K562 (cell line): ENCODE data around the gene TENT4A. TPM values are rescaled to one million over a fixed set of nuclear protein-coding genes. Genes with fewer than 3 reads are reported as not detected.

ENCODE experiments used
- ATF1 ChIP-seq, 2 experiments: fragments of 450-650 bp in 1 of 2; IDR thresholded peaks; 2 replicates each; pipeline ENCODE4 v1.6.1; 2016; ENCODE audit warnings: missing compliant biosample characterization in 1 of 2, missing genetic modification characterization in 1 of 2
- CREM ChIP-seq: IDR thresholded peaks from 2 replicates; pipeline ENCODE4 v1.6.1; 2014; ENCODE audit warnings: antibody characterized with exemption, low read depth
- ELF2 ChIP-seq: fragments of 250-450 bp; sonication (Bioruptor Pico); IDR thresholded peaks from 2 replicates; pipeline ENCODE4 v1.5.0; 2021; ENCODE audit warnings: mild to moderate bottlenecking
- ELK1 ChIP-seq: sonication (generic); formaldehyde crosslinking; IDR thresholded peaks from 2 replicates; pipeline ENCODE4 v1.8.1; 2022; ENCODE audit warnings: missing genetic modification reagents
- HCFC1 ChIP-seq: IDR thresholded peaks from 2 replicates; pipeline ENCODE4 v1.6.1; 2012; ENCODE audit warnings: low read depth, low read length, improper control_type of control experiment
- MAX ChIP-seq: sonication (generic); formaldehyde crosslinking; IDR thresholded peaks from 2 replicates; pipeline ENCODE4 v1.9.0; 2022; ENCODE audit warnings: mild to moderate bottlenecking, missing genetic modification reagents
- REST ChIP-seq, 2 experiments: fragments of 450-650 bp; formaldehyde crosslinking in 1 of 2; IDR thresholded peaks; 2 replicates each; pipeline versions ENCODE4 v1.4.0 to v1.6.1; 2014 to 2020; ENCODE audit warnings: mild to moderate bottlenecking in 2 of 2, borderline replicate concordance in 1 of 2, low read depth in 1 of 2
- SRF ChIP-seq, 2 experiments: fragments of 250-450, 450-650 bp in 1 of 2; sonication (Bioruptor Pico) in 1 of 2; sonication (generic) in 1 of 2; formaldehyde crosslinking; IDR thresholded peaks; 2 replicates each; pipeline versions ENCODE4 v1.5.0 to v1.5.1; 2020 to 2022; ENCODE audit warnings: mild to moderate bottlenecking in 1 of 2, missing genetic modification reagents in 1 of 2
- TCF3 ChIP-seq: sonication (generic); formaldehyde crosslinking; IDR thresholded peaks from 2 replicates; pipeline ENCODE4 v1.4.0; 2020; ENCODE audit warnings: mild to moderate bottlenecking, missing genetic modification reagents
- TSC22D4 ChIP-seq: fragments of 450-650 bp; IDR thresholded peaks from 2 replicates; pipeline ENCODE4 v1.6.1; 2016; ENCODE audit warnings: missing genetic modification characterization, missing biosample characterization, control low read depth
- ZBTB9 ChIP-seq: fragments of 450-650 bp; formaldehyde crosslinking; IDR thresholded peaks from 2 replicates; pipeline ENCODE4 v1.4.0; 2020; ENCODE audit warnings: mild to moderate bottlenecking, moderate library complexity
- ZEB2 ChIP-seq: fragments of 450-650 bp; IDR thresholded peaks from 2 replicates; pipeline ENCODE4 v1.6.1; 2016
- ZFP30 ChIP-seq: fragments of 250-450 bp; sonication (Bioruptor Pico); IDR thresholded peaks from 2 replicates; pipeline ENCODE4 v1.8.0; 2022; ENCODE audit warnings: moderate library complexity, mild to moderate bottlenecking, inconsistent platforms, borderline replicate concordance
- ZNF197 ChIP-seq: fragments of 200-800 bp; sonication (Bioruptor generic); IDR thresholded peaks from 2 replicates; pipeline ENCODE4 v1.6.1; 2016; ENCODE audit warnings: low read depth, missing genetic modification characterization, missing compliant biosample characterization
- ZNF217 ChIP-seq: sonication (generic); formaldehyde crosslinking; IDR thresholded peaks from 2 replicates; pipeline ENCODE4 v1.8.0; 2022; ENCODE audit warnings: mild to moderate bottlenecking, missing genetic modification reagents
- polyA plus RNA-seq, 8 experiments: library from polyadenylated mRNA; depleted of rRNA in 4 of 8; stranded (reverse) in 5 of 8; unstranded in 3 of 8; fragments of >200 nt; fragmentation: Nextera tagmentation in 2 of 8; fragmentation: Illumina TruSeq in 1 of 8; extraction: Ambion mirVana in 2 of 8; extraction: Trizol in 1 of 8; gene quantifications; 2 replicates each; pipeline versions ENCODE4 v1.2.1 to v1.2.3, GENCODE V29; 2011 to 2014; ENCODE audit warnings: inconsistent platforms in 1 of 8, missing spikeins in 1 of 8
- total RNA-seq, 7 experiments: library from RNA; depleted of rRNA in 6 of 7; stranded (reverse); fragments of >200 nt in 6 of 7; fragmentation: Illumina TruSeq in 2 of 7; extraction: Trizol in 2 of 7; gene quantifications; 2 replicates each; pipeline versions ENCODE4 v1.2.1 to v1.2.3, GENCODE V29; 2011 to 2021; ENCODE audit warnings: low replicate concordance in 1 of 7

The TENT4A gene
- total and polyA plus RNA-seq, 9 of the 15 experiments (the other 6 are each of a cell fraction or from before 2014, with no cell fraction given): 1.3 to 27.3 (median 13.0) TPM

GRCh38 chr5:6765612-6766525 is 52.6 kb downstream of the TENT4A start (continued):
- TF ChIP-seq MAX (CRISPR knock-in tag) (peak; percentile 31; the same call in 1 of the 2 replicates), ELF2 (CRISPR knock-in tag) (no peak), TSC22D4 (tag) (no peak), ZFP30 (CRISPR knock-in tag) (no peak), SRF (CRISPR knock-in tag; IDR thresholded peaks at IDR 0.05) (peak in 1 of 2 experiments; percentile 77; a peak in 1 of 4 replicates), ZNF197 (no peak), ATF1 (CRISPR knock-in tag; IDR thresholded peaks at IDR 0.05) (no peak), ATF1 (tag; IDR thresholded peaks at IDR 0.05) (0 out of 2 replicates have a peak, but pooled peaks have one; percentile 16), REST (IDR thresholded peaks at IDR 0.05; ENCODE audit: borderline replicate concordance) (peak; percentile 45; the same call in 1 of the 2 replicates), REST (CRISPR knock-in tag; IDR thresholded peaks at IDR 0.05; ENCODE audit: low read depth) (no peak), ZEB2 (no peak), ZBTB9 (CRISPR knock-in tag) (no peak), HCFC1 (no peak), ELK1 (no peak), TCF3 (CRISPR knock-in tag) (no peak), CREM (peak; percentile 46; the same call in 1 of the 2 replicates), ZNF217 (CRISPR knock-in tag) (no peak)
